Glutamatergic neuron (in vitro differentiated cells): ENCODE data around the gene COL4A1. TPM values are rescaled to one million over a fixed set of nuclear protein-coding genes. Genes with fewer than 3 reads are reported as not detected.
A peak's percentile ranks its signal among the peaks of the same experiment; 100 is the strongest.
"Not testable (repeated sequence)": the region's sequence is repeated elsewhere in the genome, so short reads cannot be mapped to it uniquely, and the experiment has no call there.

Source experiments
- DNase-seq: peaks from one replicate; pipeline ENCODE4 v3.0.0; 2022
- H3K27ac Mint-ChIP-seq: one replicate; pipeline ENCODE4 v1.8.0; 2020; ENCODE audit warnings: mild to moderate bottlenecking, mixed read lengths, inconsistent platforms; ENCODE audit not compliant: unreplicated experiment
- H3K27me3 Mint-ChIP-seq: one replicate; pipeline ENCODE4 v1.8.0; 2020; ENCODE audit warnings: mild to moderate bottlenecking, moderate library complexity, mixed read lengths, inconsistent platforms; ENCODE audit not compliant: unreplicated experiment
- H3K36me3 Mint-ChIP-seq: one replicate; pipeline ENCODE4 v1.8.0; 2020; ENCODE audit warnings: mild to moderate bottlenecking, mixed read lengths, inconsistent platforms; ENCODE audit not compliant: unreplicated experiment
- H3K4me1 Mint-ChIP-seq: one replicate; pipeline ENCODE4 v1.8.0; 2020; ENCODE audit warnings: mild to moderate bottlenecking, low read depth, mixed read lengths, inconsistent platforms; ENCODE audit not compliant: unreplicated experiment
- H3K4me3 Mint-ChIP-seq: one replicate; pipeline ENCODE4 v1.8.0; 2020; ENCODE audit warnings: mild to moderate bottlenecking, mixed read lengths, inconsistent platforms; ENCODE audit not compliant: unreplicated experiment
- H3K9me3 Mint-ChIP-seq: one replicate; pipeline ENCODE4 v1.8.0; 2020; ENCODE audit warnings: mild to moderate bottlenecking, moderate library complexity, mixed read lengths, inconsistent platforms; ENCODE audit not compliant: unreplicated experiment
- CTCF ChIP-seq: fragments of 200-600 bp; sonication (generic); IDR thresholded peaks from one replicate; pipeline ENCODE4 v1.5.0; 2021; ENCODE audit not compliant: partially characterized antibody, unreplicated experiment
- total RNA-seq: library from RNA; stranded (reverse); fragmentation: NEBNext Ultra II Directional; extraction: Animal tissue kit (Norgen Biotek cat#: 25700); gene quantifications from one replicate; pipeline ENCODE4 v1.2.1, GENCODE V29; 2021; ENCODE audit not compliant: unreplicated experiment

COL4A1 gene
- total RNA-seq, 1 donor from 2014 or later, result 14.6 TPM

- no peak for TF ChIP-seq CTCF
- Mint-ChIP-seq H3K27me3 (peaks cover 4% of the 10 kb centered on the region), H3K4me1 (peaks cover 13% of the 10 kb centered on the region), H3K27ac (no peak overlapping the region), H3K36me3 (peaks cover 7% of the 10 kb centered on the region), H3K4me3 (no peak overlapping the region), H3K9me3 (no peaks in the 10 kb centered on the region)
- DNase-seq, result no peak
Measured at GRCh38 chr13:110317093-110317492, 10.1 kb upstream of the COL4A1 start.

- Mint-ChIP-seq H3K27me3 (peaks cover 5% of the 10 kb centered on the region), H3K4me3 (no peak overlapping the region), H3K36me3 (no peaks in the 10 kb centered on the region), H3K27ac (no peak overlapping the region), H3K9me3 (no peaks in the 10 kb centered on the region), H3K4me1 (peaks cover 13% of the 10 kb centered on the region)
- DNase-seq, result no peak
- TF ChIP-seq CTCF, result no peak
Measured at GRCh38 chr13:110316196-110316595, 9.2 kb upstream of the COL4A1 start.

GRCh38 chr13:110314516-110315245 lies 7.7 kb upstream of the COL4A1 start:
- no peak for DNase-seq
- H3K27ac Mint-ChIP-seq, result peak overlapping the region; percentile 70
- H3K4me3 Mint-ChIP-seq, result peak overlapping the region; percentile 56
- peaks cover 13% of the 10 kb centered on the region for H3K4me1 Mint-ChIP-seq
- H3K9me3 Mint-ChIP-seq, result peaks cover 3% of the 10 kb centered on the region
- no peaks in the 10 kb centered on the region for H3K36me3 Mint-ChIP-seq
- no peak for TF ChIP-seq CTCF
- H3K27me3 Mint-ChIP-seq, result peaks cover 9% of the 10 kb centered on the region

DNA sequence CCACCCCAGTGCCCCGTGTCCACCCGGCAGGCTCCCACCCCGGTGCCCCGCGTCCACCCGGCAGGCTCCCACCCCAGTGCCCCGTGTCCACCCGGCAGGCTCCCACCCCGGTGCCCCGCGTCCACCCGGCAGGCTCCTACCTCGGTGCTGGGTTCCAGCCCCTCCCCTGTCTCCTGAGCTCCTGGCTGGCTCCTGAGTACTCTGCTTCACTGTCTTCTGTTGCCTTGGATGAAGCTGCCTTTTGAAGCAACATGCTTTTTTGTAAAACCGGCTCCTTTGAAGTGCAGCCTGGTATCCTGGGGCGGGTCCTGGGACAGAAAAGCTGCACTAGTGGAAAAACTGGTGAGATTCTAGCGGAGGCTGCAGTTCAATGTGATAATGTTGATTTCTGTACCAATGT lies 6.8 kb upstream of the COL4A1 start:
- Mint-ChIP-seq H3K4me1 (peaks cover 13% of the 10 kb centered on the region), H3K4me3 (peak overlapping the region; percentile 56)
- DNase-seq, H3K27me3 Mint-ChIP-seq, H3K36me3 Mint-ChIP-seq, H3K9me3 Mint-ChIP-seq, H3K27ac Mint-ChIP-seq: not testable (repeated sequence)

- Mint-ChIP-seq H3K4me1 (peaks cover 14% of the 10 kb centered on the region), H3K27me3 (peaks cover 12% of the 10 kb centered on the region)
- H3K9me3 Mint-ChIP-seq, H3K36me3 Mint-ChIP-seq, DNase-seq, H3K4me3 Mint-ChIP-seq, H3K27ac Mint-ChIP-seq: not testable (repeated sequence)
Measured at GRCh38 chr13:110313261-110313660, 6.3 kb upstream of the COL4A1 start.

- Mint-ChIP-seq H3K36me3 (no peaks in the 10 kb centered on the region), H3K4me1 (peaks cover 18% of the 10 kb centered on the region), H3K4me3 (no peak overlapping the region), H3K27me3 (peaks cover 16% of the 10 kb centered on the region), H3K27ac (no peak overlapping the region), H3K9me3 (peaks cover 7% of the 10 kb centered on the region)
- TF ChIP-seq CTCF, result no peak
- no peak for DNase-seq
Measured at GRCh38 chr13:110312339-110313031, 5.5 kb upstream of the COL4A1 start.
